Osteoblast (primary cell): ENCODE results near the gene GPR75. TPM values are rescaled to one million over a fixed set of nuclear protein-coding genes. Genes with fewer than 3 reads are reported as not detected.

Experiments
- DNase-seq: peaks from one replicate; pipeline ENCODE4 v3.0.0; 2011; ENCODE audit warnings: low spot score, mixed read lengths; ENCODE audit not compliant: insufficient read length; ENCODE audit errors: missing footprints
- H2AFZ ChIP-seq: 2 replicates; pipeline ENCODE4 v1.6.0; 2011; ENCODE audit warnings: mild to moderate bottlenecking, low read length
- H3K27ac ChIP-seq: 2 replicates; pipeline ENCODE4 v1.5.1; 2011; ENCODE audit warnings: mild to moderate bottlenecking, low read depth, low read length, moderate library complexity
- H3K27me3 ChIP-seq: 2 replicates; pipeline ENCODE4 v1.6.0; 2012; ENCODE audit warnings: mild to moderate bottlenecking, control low read depth, inconsistent platforms, low read length, moderate library complexity; ENCODE audit not compliant: insufficient read depth
- H3K36me3 ChIP-seq: 2 replicates; pipeline ENCODE4 v1.5.1; 2011; ENCODE audit warnings: mild to moderate bottlenecking, low read length, control low read depth, moderate library complexity; ENCODE audit not compliant: insufficient read depth
- H3K4me1 ChIP-seq: 2 replicates; pipeline ENCODE4 v1.5.1; 2011; ENCODE audit warnings: mild to moderate bottlenecking, low read length, control low read depth, moderate library complexity; ENCODE audit not compliant: insufficient read depth
- H3K4me2 ChIP-seq: 2 replicates; pipeline ENCODE4 v1.6.0; 2011; ENCODE audit warnings: mild to moderate bottlenecking, low read length; ENCODE audit not compliant: insufficient read depth
- H3K4me3 ChIP-seq: fragments of 200-600 bp; sonication (generic); 3 replicates; pipeline ENCODE4 v1.5.1; 2012; ENCODE audit warnings: mild to moderate bottlenecking, low read length, inconsistent platforms; ENCODE audit not compliant: insufficient read depth
- H3K79me2 ChIP-seq: 2 replicates; pipeline ENCODE4 v1.6.0; 2012; ENCODE audit warnings: mild to moderate bottlenecking, low read length, control low read depth, inconsistent platforms; ENCODE audit not compliant: insufficient read depth
- H3K9me3 ChIP-seq: 2 replicates; pipeline ENCODE4 v1.5.1; 2011; ENCODE audit warnings: low read depth, low read length, control low read depth
- H4K20me1 ChIP-seq: 2 replicates; pipeline ENCODE4 v1.6.0; 2012; ENCODE audit warnings: mild to moderate bottlenecking, low read length, control low read depth; ENCODE audit not compliant: insufficient read depth
- total RNA-seq: library from RNA; depleted of rRNA; stranded (reverse); fragments of >200 nt; gene quantifications from 2 replicates; pipeline ENCODE4 v1.2.3, GENCODE V29; 2012
- TF ChIP-seq, protein P1 (sequence below): IDR thresholded peaks from 2 replicates; pipeline ENCODE4 v1.5.1; 2011; ENCODE audit warnings: mild to moderate bottlenecking, low read depth, low read length, moderate library complexity; ENCODE audit errors: extremely low read depth

Gene GPR75
- total RNA-seq = 1.8 and 2.2 TPM in 2 replicates

- Histone ChIP-seq H3K27me3 (no peaks in the 10 kb centered on the region), H3K4me1 (peaks cover 7% of the 10 kb centered on the region), H3K4me2 (peak within 1 kb of the TSS; percentile 85), H3K36me3 (peaks cover 20% of the 10 kb centered on the region), H2AFZ (no peak within 1 kb of the TSS), H3K4me3 (peak within 1 kb of the TSS; percentile 70), H4K20me1 (peaks cover 6% of the 10 kb centered on the region), H3K9me3 (no peaks in the 10 kb centered on the region), H3K27ac (no peak within 1 kb of the TSS), H3K79me2 (no peaks in the 10 kb centered on the region)
- TF ChIP-seq, protein P1, sequence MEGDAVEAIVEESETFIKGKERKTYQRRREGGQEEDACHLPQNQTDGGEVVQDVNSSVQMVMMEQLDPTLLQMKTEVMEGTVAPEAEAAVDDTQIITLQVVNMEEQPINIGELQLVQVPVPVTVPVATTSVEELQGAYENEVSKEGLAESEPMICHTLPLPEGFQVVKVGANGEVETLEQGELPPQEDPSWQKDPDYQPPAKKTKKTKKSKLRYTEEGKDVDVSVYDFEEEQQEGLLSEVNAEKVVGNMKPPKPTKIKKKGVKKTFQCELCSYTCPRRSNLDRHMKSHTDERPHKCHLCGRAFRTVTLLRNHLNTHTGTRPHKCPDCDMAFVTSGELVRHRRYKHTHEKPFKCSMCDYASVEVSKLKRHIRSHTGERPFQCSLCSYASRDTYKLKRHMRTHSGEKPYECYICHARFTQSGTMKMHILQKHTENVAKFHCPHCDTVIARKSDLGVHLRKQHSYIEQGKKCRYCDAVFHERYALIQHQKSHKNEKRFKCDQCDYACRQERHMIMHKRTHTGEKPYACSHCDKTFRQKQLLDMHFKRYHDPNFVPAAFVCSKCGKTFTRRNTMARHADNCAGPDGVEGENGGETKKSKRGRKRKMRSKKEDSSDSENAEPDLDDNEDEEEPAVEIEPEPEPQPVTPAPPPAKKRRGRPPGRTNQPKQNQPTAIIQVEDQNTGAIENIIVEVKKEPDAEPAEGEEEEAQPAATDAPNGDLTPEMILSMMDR = no peak
- peak; percentile 92 for DNase-seq
These were observed at the start of gene GPR75 for GRCh38 chr2:53859206-53860181. GPR75 (minus strand) TSS chr2:53859967; CDS start chr2:53854756, 5,211 bp downstream.

- H3K79me2 ChIP-seq = peaks cover 8% of the 10 kb centered on the region
- TF ChIP-seq, protein P1 = no peak
- no peak overlapping the region for H3K4me3 ChIP-seq
- DNase-seq = no peak
- H4K20me1 ChIP-seq = no peaks in the 10 kb centered on the region
- no peaks in the 10 kb centered on the region for H3K4me1 ChIP-seq
- H3K9me3 ChIP-seq = no peaks in the 10 kb centered on the region
- no peak overlapping the region for H2AFZ ChIP-seq
- H3K4me2 ChIP-seq = no peak overlapping the region
- H3K27me3 ChIP-seq = no peaks in the 10 kb centered on the region
- peaks cover 76% of the 10 kb centered on the region for H3K36me3 ChIP-seq
- H3K27ac ChIP-seq = no peak overlapping the region
These were observed 47.8 kb upstream of the GPR75 start for GRCh38 chr2:53907582-53907981.

DNA sequence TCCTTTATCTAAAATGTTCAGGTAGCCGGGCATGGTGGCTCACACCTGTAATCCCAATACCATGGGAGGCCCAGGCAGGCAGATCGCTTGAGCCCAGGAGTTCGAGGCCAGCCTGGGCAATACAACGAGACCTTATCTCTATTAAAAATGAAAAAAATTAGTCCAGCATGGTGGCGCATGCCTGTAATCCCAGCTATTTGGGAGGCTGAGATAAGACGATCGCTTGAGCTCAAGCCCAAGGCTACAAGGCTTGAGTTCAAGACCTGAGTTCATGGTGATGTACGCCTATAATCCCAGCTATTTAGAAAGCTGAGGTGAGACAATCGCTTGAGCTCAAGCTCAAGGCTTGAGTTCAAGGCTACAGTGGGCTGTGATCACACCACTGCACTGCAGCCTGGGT lies 45.6 kb upstream of the GPR75 start:
- H3K27ac ChIP-seq = no peak overlapping the region
- H3K4me2 ChIP-seq = no peak overlapping the region
- H4K20me1 ChIP-seq = no peaks in the 10 kb centered on the region
- no peaks in the 10 kb centered on the region for H3K4me1 ChIP-seq
- no peak for DNase-seq
- no peaks in the 10 kb centered on the region for H3K27me3 ChIP-seq
- H3K79me2 ChIP-seq = peaks cover under 1% of the 10 kb centered on the region
- H3K9me3 ChIP-seq = no peaks in the 10 kb centered on the region
- peaks cover 87% of the 10 kb centered on the region for H3K36me3 ChIP-seq
- no peak overlapping the region for H3K4me3 ChIP-seq
- TF ChIP-seq, protein P1 = no peak
- no peak overlapping the region for H2AFZ ChIP-seq

GRCh38 chr2:53903011-53903410 lies 43.2 kb upstream of the GPR75 start:
- H2AFZ ChIP-seq = no peak overlapping the region
- H3K27me3 ChIP-seq = no peaks in the 10 kb centered on the region
- no peak overlapping the region for H3K4me2 ChIP-seq
- peaks cover 90% of the 10 kb centered on the region for H3K36me3 ChIP-seq
- H3K4me3 ChIP-seq = no peak overlapping the region
- DNase-seq = no peak
- TF ChIP-seq, protein P1 = no peak
- no peaks in the 10 kb centered on the region for H4K20me1 ChIP-seq
- no peaks in the 10 kb centered on the region for H3K9me3 ChIP-seq
- no peaks in the 10 kb centered on the region for H3K79me2 ChIP-seq
- H3K4me1 ChIP-seq = no peaks in the 10 kb centered on the region
- no peak overlapping the region for H3K27ac ChIP-seq
